CD4-positive, alpha-beta T cell treated with Interleukin-6 at 100 ng/mL for 8 hours (primary cell): ENCODE results near the gene FUBP3.

ENCODE experiments used
- DNase-seq: peaks from one replicate; pipeline ENCODE4 v3.0.0-alpha.2; 2020; ENCODE audit warnings: mixed read lengths, low spot score

FUBP3 gene

DNA sequence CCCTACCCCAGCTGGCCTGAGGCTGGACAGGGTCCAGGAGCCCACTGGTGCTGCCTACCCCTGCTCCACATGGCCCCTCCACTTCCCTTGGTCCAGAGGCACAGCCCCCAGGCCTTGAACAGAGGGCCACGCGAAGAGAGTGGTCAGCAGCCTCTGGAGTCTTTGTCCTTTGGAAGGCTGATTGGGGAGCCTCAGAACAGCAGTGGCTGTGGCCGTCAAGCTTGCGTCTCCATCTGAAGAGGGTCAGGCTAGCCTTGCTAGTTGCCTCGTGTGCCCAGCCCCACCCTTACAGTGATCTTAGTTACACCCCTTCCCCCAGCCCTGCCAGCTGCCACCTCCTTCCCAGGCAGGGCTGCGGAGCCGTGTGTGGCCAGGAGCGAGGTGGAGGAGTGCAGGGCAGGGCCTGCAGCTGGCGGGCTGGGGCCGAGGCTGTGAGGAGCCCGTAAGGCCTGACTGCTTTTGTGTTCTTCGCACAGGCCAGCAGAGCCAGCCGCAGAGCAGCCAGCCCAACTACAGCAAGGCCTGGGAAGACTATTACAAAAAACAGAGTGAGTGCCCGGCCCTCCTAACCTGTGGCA is 54.9 kb downstream of the FUBP3 start:
- DNase-seq, result no peak

- no peak for DNase-seq
Measured at GRCh38 chr9:130634801-130635200, 55.4 kb downstream of the FUBP3 start.

GRCh38 chr9:130635306-130635705 is 55.9 kb downstream of the FUBP3 start:
- DNase-seq, result no peak

DNA sequence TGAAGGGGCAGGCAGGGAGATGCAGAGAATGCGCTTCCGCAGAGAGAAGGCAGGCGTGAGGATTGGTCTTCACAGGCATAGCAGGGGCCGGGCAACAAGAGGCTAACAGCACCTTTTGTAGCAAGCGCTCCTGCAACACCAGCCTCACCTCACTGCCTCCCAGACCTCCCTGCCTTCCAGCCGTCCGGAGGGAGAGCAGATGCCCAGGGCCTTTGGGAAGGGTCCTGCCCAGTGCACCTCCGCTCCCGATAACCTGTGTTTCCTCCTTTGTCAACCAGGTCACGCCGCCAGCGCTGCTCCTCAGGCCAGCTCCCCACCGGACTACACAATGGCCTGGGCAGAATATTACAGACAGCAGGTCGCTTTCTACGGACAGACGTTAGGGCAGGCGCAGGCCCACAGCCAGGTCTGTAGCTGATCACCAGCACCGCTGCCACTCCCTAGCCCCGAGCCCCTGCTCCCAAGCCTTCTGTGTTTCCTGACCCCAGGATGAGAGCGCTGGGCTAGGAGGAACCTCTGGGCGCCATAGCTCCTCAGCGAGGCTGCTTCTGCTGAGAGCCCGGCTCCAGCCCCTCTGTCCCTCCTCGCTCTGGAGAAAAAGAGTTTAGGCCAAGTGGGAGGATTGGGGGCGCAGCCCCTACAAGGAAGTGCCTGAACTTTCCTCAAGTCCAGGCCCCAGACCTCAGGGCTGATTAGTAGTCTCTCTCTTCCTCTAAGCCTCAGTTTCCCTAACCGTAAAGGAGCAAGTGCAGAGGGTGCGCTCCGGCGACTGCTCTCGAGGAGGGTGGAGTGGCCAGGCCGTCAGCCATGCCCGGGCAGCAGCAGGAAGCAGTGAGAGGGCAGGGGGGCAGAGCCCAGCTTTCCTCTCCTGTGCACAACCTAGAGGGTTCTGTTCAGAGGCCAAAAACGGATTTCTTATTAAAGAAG is 56.6 kb downstream of the FUBP3 start:
- DNase-seq, result no peak

DNA sequence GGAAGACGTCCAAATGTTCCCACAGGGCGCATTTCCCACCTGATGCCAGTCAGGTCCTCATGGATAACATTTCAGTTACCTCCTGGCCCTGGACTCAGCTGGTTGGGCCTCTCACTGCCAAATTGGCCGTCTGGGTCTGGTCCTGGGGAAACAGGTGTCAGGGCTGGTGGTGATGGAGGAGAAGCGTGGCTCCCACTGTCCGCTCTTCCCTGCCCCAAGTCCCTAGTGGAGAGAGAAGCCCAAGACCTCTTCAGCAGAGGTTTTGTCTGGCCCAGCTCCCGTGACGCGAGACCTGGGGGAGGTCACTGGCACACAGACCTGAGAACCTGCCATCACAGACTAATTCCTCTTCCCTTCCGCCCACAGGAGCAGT is 57.3 kb downstream of the FUBP3 start:
- DNase-seq, result no peak

- DNase-seq, result no peak
Measured at GRCh38 chr9:130638284-130639123, 59.1 kb downstream of the FUBP3 start.

GRCh38 chr9:130639124-130639765 is 59.9 kb downstream of the FUBP3 start:
- no peak for DNase-seq

- no peak for DNase-seq
Measured at GRCh38 chr9:130639866-130640555, 60.6 kb downstream of the FUBP3 start.

DNA sequence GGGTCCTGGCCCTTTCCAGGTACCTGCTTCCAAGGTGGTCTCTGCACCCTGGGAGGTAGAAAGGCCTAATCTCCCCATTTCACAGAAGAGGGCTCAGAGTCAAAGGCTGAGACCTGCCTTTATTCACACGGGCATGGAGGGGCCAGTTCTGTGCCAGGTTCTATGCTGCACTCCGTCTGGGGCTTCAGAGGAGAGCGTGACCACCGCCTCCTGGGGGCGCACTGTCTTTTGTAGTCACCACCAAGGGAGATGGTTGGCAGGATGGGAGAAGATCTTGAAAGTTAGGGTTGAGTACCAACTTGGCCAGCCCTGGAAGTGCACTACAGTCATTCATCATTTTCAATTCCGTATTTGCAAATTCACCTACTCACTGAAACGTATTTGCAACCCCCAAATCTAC is 61.3 kb downstream of the FUBP3 start:
- no peak for DNase-seq

GRCh38 chr9:130642926-130643325 is 63.5 kb downstream of the FUBP3 start:
- DNase-seq, result no peak

DNA sequence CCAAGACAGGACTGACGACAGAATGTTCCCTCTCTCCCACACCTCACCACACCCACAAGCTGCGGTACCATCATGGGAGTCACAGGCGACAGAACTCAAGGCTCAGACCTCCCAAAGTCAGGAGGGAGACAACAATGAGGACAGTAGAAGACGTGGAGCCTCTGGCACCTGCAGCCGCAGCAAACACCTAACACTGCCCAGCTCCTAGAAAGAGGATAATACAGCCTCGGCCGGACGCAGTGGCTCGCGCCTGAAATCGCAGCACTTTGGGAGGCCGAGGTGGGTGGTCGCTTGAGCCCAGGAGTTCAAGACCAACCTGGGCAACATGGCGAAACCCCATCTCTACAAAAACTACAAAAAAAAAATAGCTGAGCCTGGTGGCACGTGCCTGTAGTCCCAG is 71.8 kb downstream of the FUBP3 start:
- no peak for DNase-seq

GRCh38 chr9:130651752-130652151 is 72.4 kb downstream of the FUBP3 start:
- no peak for DNase-seq

DNA sequence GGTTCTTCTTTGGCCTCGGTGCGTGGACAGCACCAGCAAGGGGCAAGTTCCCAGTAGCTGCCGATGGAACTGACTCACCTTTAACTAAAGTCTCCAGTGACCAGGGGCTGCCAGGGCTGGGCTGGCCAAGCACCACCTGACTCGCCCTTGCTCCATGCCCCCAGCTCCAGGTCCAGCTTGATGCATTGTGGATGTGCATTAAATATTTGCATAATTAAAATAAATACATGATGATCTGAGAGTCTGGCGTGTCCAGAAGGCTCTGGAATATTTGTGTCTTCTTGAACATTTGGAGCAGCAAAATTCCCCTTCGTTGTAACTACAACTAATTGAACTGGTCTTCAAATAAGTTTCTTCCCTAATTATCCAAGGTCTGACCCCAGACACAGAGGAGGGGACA is 75.5 kb downstream of the FUBP3 start:
- DNase-seq, result no peak

DNA sequence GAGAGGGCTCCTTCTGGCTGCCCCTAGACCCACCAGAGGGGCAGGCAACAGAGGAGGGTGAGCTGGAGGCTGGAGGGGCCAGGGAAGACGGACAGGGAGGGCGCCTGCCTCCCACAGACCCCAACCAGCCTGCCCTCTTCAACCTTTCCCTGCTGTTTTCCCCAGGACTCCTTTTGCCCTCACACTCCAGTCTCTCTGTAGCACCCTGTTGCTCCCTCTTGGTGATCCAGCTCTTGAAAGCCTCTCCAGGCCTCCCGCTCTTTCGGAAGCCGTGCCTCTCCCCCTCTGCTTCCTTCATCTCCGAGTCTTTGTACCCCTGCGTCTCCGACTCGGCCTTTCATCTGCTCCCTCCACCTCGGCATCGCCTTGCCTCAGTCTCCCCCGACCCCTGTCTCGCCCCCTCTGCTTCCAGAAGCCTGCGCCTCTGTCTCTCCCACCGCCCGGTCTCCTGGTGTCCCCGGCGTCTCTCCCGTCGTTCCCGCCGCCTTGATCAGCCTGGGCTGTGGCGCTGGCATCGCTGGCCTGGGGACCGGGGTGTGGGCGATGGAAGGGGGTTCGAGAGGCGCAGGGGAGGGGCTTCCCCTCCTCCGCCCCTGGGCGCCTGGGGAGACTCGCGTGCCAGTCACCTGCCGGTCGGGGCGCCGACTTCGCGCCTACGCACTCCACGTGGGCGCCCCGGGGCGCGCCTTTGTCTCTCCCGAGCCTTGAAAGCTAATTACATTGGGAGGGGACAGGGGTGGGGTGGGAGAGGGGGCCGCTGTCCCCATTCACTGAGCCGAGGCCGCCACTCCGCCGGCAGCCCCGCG is 79.7 kb downstream of the FUBP3 start:
- no peak for DNase-seq

GRCh38 chr9:130659699-130660248 is 80.4 kb downstream of the FUBP3 start:
- no peak for DNase-seq

DNA sequence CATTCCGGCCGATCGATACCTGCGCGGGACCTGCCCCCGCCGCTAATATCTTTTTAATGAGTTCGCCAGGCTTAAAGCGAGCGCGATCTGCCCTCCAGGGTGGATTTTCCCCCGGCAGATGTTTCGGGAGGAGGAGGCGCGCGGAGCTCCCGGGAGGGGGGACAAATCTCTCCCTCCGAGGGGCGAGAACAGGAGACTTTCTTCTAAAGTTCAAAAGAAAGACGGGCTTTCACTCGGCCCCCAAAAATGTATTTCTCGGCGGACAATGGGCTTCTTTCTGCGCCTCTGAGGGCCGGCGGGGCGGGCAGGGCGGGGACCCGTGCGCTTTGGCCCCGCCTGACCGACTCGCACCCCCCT is 80.9 kb downstream of the FUBP3 start:
- no peak for DNase-seq

DNA sequence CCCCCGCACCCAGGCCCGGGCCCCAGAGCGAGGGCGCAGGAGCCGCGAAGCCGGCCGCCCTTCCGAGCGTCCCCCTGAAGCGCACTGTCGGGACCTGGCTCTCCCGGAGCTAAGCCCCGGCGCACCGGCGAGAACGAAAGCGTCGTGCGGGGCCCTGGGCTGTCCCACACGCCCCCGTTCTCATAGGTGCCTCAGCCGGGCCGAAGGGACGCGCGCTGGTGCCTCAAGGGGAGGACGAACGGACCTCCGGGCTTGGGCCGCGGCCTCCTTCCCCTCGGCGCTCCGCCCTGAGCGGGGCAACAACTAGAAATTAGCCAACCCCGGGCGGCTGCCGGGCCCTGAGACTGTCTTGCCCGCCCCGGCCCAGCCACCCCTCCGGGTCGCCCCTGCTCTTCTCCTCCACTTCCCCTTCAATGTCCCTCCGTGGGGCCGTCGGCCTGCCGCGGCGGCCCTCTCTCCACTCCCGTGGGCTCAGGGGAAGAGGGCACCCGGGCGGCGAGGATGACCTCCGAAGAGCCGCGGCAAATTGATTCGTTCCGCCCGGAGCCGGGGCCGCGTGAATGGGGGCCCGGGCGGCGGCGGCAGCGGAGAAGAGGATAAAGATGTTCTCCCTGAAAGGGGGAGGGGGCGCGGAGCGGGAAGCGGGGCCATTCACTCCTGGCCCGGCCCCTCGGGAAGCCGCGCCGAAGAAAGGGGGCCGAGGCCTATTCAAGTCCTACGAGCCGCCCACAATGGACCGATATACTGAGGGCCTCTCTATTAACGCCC is 81.5 kb downstream of the FUBP3 start:
- DNase-seq, result no peak

DNA sequence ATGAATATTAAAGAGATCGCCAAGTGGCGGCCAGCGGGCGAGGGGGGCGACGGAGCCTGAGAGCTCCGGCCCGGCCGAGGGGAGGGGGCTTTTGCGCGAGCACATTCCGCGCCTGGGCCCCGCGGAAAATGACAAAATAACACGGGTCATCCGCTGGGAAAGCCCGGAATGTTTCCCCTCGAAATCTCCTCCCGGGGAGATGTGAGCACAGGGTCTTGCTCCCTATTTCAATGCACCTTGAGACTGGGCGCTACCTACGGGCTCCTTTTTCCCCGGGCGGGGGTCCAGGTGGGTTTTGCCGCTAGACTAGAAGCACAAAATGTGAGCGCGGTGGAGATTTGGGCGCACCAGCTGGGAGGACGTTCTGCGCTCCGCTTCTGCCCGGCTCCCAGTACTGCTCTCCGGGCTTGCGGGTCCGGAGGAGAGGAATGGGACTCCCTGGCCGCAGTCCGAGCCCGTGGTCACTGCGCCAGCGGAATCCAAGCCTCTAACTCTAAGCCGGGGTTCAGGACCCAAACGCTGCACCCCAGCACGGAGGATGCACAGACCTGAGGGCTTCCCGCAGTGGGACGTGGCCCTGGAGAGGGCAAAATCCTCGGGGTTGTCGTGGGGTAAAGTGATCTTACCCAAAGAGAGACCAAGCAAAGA is 82.2 kb downstream of the FUBP3 start:
- DNase-seq, result no peak
